Activated T-cell treated with anti-CD3 and anti-CD28 coated beads for 48 hours (primary cell): ENCODE results near the gene NUF2.
"Not testable (repeated sequence)": the region's sequence is repeated elsewhere in the genome, so short reads cannot be mapped to it uniquely, and the experiment has no call there.

Source experiments
- DNase-seq: peaks from one replicate; pipeline ENCODE4 v3.0.0-alpha.2; 2020; ENCODE audit warnings: low read depth

NUF2 gene

DNA sequence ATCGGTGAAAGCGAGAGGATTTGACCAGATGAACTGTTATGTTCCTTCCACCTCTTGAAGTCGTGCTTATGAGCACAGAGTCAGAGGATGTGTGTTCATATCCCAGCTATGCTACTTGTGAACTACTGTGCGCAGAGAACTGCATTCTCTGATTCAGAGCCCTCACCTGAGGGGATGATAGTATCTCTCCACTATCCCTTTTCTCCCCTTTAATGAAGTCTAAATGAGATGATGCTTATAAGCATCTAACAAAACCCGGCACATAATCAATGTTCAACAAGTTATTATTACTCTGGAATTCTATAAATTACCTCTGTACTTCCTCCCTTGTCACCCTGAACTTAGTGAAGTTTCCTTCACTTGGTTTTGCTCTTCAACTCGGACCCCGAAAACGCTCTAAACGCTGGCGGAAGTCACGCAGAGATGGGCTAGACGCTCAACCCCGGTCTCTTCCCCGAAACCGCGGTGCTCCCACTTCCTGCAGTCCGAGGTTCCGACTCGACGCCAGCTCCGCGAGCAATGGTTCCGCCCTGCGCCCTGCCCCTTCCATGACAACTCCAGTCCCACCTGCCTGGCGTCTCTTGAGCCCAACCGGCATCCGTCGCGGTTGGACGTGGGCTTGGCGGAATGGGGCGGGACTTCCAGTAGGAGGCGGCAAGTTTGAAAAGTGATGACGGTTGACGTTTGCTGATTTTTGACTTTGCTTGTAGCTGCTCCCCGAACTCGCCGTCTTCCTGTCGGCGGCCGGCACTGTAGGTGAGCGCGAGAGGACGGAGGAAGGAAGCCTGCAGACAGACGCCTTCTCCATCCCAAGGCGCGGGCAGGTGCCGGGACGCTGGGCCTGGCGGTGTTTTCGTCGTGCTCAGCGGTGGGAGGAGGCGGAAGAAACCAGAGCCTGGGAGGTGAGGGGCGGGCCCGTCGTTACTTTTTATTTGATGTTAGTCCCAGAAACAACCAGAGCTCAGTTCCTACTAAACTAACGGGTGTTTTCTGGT is at the start of gene NUF2:
TSS of gene NUF2 (plus strand) at position 644 of the 995 bp plus-strand sequence. CDS start 4,098 bp downstream, outside the sequence.
- DNase-seq = peak; percentile 95

DNA sequence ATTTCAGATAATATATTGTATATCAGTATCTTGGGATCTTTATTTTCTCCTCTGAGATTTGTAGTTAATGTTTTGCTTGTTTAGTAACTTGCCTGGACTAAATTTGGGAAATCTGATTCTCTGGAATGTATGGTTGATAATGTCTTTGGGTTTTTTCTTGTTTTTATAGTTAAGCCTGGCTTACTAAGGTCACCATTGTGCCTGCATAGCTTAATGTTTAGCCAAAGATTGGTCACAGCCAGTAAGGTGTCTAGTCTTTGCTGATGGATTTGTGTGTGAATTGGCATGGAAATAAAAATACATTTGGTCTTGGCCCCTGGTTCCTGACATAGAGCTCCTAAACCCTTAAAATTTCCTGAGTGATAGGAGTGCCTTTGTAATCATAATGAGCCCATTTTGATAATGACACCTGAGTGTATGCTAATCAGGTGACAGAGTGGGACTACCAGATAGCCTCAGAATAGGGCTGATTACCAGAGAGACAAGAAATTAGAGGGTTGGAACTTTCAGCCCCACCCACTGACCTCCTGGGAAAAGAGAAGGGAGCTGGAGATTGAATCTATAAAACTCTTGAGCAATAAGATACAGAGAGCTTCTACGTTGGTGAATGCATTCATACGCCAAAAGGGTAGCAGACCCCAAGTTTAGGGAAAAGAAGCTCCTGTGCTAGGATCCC is 47.9 kb upstream of the NUF2 start:
- DNase-seq = no peak

DNA sequence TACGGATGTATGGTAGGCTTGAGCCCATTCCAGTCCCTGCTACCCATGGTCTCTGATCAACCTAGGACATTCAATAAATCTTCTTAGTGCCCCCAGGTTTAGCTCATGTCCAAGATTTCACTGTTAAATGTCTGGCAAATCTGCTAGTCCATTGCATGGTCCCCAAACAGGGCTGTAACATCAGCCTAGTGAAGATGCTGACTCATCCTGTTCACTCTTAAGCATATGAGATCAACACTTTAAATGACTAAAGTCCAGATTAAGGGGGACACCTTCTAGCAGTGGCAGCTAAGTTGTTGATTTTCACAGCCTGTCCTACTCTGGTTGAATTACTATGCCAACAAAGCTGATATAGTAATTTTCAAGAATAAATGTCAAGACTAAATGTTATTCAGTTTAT is 46.5 kb upstream of the NUF2 start:
- no peak for DNase-seq

DNA sequence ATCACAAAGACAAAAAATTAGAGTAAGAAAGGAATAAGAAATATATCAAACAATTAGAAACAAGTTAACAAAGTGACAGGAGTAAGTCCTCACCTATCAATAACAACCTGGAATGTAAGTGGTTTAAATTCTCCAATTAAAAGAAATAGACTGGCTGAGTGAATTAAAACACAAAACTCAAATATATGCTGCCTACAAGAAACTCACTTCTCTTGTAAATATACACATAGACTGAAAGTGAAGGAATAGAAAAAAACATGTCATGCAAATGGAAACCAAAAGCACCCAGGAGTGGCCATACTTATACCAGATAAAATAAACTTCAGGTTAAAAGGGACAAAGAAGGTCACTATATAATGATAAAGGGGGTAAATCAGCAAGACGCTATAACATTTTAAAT is 43.2 kb upstream of the NUF2 start:
- DNase-seq = no peak

DNA sequence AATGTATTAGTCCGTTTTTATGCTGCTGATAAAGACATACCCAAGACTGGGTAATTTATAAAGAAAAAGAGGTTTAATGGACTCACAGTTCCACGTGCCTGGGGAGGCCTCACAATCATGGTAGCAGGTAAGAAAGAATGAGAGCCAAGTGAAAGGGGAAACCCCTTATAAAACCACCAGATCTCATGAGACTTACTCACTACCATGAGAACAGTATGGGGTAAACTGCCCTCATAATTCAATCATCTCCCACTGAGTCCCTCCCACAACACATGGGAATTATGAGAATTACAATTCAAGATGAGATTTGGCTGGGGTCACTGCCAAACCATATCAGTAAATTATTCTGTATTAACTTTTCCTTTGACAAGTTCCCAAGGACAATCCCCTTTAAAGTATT is 36.9 kb upstream of the NUF2 start:
- not testable (repeated sequence) for DNase-seq

DNA sequence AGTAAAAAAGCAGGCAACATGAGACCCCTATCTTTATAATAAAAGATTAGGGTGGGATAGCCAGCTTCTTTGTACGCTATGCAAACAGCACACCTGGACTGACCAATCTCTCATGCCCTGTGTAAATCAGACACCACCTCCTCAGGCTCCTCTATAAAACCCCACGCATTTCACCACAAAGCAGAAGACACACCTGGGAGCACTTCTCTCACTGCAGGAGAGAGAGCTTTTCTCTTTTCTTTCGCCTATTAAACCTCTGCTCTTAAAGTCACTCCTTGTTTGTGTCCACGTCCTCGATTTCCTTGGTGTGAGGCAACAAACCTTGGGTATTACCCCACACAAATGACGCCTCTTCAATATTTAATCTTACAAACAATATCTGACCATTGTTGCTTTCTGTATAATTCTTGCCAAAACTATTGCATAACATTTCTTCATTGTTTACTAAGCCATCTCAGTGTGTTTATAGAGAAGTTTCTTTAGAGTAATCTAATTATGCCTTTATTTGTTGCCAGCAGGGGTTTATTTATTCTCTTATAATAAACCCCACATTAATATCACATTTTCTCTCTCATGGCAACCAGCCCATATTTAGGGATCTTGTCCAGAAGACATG is 31.6 kb upstream of the NUF2 start:
- DNase-seq = no peak

DNA sequence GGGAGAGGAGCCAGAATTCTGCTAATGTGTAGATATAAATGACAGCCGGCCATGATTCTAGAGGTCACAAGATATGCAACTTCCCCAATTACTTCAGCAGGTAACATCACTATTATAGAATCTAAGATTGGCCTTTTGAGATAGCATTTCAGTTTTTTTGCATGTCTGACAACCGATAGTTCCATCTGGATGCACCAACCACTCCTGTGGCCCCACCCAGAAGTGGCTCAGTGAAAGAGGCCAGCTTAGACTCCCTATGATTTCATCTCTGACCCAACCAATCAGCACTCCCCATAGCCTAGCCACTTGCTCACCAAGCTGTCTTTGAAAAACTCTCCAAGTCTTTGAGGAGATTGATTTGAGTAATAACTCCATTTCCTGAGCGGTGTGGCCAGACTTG is 30.3 kb upstream of the NUF2 start:
- no peak for DNase-seq

DNA sequence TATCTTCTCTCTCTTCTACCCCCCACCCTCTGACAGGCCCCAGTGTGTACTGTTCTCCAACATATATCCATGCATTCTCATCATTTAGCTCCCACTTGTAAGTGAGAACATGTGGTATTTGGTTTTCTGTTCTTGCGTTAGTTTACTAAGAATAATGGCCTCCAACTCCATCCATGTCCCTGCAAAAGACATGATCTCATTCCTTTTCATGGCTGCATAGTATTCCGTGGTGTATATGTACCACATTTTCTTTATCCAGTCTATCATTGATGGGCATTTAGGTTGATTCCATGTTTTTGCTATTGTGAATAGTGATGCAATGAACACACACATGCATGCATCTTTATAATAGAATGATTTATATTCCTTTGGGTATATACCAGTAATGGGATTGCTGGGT is 29.6 kb upstream of the NUF2 start:
- not testable (repeated sequence) for DNase-seq

DNA sequence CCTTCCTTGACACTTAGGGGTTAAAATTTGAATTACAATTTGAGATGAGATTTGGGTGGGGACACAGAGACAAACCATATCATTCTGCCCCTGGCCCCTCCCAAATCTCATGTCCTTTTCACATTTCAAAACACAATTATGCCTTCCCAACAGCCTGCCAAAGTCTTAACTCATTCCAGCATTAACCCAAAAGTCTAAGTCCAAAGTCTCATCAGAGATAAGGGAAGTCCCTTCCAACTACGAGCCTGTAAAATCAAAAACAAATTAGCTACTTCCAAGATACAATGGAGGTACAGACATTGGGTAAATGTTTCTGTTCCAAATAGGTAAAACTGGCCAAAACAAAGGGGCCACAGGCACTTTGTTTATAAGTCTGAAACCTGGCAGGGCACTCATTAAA is 28.3 kb upstream of the NUF2 start:
- DNase-seq = not testable (repeated sequence)

DNA sequence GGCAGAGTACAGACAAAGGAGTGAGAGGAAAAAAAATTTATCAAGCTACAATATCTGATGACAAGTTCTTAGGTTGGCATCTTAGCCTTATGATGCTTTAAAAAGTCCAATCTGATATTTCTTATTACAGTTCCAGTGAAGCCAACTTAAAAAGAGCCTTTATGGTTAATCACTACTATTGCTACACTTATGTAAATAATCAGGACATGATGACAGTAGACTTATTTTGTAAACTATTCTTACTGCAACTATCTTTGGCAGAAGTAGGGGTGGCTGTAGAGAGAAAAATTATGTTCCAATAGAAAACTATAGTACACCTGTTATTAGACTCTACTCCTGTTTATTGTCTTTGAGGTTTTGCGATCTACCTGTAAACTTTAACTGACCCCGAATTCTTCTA is 25.8 kb upstream of the NUF2 start:
- DNase-seq = no peak

DNA sequence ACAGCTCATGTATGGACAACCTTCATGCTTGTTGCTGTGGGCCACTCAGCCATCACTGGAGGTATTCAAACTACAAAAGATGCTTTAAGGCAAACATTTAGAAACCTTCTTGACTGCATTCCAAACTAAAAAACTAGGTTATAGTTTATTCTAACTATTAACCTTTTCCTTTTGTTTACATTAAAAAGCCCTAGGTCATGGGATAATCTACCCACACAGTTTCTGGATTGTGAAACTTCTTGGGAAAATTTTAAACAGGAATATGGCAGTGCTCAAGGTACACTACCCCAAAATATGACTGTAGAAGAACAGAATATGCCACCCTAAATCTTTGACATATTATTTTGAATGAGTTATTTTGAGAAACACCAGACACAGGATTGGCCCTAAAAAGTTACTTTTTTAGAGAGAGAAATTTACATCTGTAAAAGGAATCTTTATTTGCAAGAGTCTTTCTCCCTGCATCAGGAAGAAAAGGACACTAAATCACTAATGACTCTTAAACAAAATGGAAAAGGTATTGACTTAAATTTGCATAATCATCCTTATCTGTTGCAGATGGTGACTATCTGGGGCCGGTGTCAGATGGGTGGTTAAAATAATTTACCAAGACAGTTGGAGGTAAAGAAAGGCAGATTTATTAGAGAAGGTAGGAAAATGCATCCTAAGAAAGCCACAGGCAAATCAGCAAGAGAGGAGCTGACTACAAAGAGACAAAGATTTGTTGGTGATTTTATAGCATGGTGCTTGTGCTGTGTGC is 25.1 kb upstream of the NUF2 start:
- no peak for DNase-seq

DNA sequence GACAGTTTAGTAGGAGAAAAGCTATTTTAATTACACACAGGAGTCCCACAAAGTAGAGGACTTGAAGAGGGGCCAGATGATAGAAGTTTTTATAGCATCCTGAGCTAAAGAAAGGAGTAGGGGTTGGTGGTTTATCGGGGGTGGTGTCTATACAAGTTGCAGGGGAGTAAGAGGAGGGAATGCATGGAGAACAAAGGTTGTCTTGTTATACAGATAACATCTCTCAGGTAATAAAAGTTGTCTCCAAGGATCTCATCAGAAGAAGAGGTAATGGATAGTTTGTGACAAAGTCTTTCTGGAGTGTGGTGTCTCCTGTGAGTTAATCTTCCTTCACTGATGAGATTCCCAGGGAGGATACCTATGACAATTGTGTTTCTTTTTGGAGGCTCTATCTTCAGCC is 23.4 kb upstream of the NUF2 start:
- DNase-seq = no peak

DNA sequence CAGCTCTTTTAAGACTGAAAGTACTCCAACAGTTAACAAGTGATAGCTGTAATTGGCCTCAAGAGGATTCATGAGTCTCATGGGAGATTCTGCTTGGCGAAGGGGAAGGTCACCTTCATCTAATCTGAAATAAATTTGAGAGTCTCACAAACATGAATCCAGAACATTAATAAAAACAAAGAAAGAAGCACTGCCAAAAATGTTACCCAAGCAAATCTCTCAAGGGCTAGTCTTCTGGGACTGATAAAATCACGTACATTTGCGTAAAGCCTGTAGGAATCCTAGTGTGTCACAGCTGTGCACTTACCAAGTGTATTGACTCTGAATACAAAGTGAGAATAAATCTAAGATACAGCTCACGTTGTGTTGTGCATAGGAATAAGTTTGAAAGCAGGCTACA is 21.2 kb upstream of the NUF2 start:
- DNase-seq = no peak

DNA sequence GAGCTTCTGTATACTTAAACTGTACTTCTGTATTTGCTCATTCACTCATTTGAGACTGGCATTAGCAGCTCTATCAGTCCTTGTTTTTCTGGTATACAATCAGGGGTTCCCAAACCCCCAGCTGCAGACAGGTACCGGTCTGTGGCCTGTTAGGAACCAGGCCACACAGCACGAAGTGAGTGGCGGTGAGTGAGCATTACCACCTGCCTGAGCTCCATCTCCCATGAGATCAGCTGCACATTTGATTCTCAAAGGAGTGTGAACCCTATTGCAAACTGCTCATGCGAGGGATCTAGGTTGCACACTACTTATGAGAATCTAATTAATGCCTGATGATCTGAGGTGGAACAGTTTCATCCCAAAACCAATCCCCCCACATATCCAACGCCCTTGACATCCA is 18.2 kb upstream of the NUF2 start:
- no peak for DNase-seq

DNA sequence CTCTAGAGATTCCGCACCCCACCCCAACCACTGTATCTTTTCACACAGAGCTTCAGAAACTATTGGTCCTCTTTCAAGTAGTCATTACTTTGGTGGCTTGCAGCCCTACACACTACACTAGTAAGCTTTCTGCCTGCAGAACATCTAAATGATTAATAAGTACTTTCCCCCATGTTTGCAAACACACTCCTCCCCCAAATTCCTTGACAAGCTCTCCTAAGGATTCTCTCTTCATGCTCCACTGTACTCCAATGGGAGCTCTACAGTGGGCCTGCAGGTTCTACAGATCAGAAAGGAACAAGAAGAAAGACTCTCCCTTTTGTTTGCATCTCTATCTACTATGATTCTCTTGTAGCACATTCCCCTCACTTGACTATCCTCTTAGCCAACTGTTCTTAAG is 16.3 kb upstream of the NUF2 start:
- no peak for DNase-seq

DNA sequence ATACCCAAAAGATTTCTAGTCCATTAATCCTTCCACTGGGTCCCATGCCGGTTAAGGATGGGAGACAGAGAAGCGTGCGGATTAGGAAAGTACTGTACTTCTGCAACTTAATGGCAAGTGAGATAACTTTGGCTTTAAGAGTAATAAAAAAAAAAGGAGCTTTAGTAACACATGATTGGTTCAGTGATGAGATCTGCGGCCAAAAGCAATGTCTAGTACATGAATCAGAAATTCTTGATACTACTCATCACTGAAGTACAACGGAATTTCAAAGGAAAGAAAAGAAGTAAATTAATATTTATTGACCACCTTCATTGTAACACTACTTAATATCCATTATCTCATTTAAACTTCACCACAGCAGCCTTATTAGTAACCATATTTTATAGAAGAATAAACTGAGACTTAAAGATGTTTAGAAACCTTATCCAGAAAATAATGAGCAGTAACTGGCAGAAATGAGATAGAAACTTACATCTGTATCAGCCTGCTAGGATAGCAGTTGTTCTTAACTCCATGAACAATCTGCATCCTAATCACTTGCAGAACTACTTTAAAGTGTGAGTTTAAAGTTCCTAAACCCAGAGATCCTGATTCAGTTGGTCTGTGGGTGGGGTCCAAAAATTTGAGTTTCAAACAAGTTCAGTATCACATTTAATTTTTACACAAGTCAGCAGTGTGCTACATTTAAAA is 14.1 kb upstream of the NUF2 start:
- DNase-seq = no peak

DNA sequence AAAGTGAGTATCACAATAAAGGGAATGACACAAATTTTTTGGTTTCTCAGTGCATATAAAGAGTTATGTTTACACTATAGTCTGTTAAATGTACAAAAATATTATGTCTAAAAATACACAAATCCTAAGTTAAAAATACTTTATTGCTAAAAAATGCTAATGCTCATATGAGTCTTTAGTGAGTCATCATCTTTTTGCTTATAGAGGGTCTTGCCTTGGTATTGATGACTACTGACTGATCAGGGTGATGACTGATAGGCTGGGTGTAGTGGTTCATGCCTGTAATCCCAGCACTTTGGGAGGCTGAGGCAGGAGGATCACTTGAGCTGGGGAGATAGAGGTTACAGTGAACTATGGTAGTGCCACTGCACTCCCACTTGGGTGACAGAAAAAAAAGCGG is 12.9 kb upstream of the NUF2 start:
- DNase-seq = no peak

DNA sequence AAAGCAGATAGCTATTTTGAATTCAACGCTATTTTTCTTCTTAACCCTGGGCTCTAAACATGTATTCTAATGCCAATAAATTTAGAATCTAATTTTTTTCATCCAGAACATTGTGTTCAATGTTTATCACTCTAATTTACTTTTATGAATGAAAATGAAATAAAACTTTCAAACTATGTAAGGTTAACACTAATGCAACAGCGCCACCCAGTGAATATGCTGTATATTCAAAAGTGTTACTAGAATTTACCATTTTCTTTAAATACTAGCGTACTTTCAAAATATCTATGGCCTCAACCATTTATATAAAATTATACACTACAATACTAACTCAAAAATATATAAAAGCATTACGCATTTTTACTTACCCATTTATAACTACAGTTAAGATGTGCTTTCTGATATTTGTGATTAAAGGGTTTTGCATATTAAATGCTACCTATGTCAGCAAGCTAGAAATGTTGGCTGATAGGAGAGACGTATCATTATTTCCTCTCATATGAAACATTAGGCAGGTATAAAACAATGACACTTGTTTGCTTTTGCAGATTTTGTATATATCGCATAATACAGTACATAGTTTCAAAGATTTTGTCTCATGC is 5.9 kb upstream of the NUF2 start:
- no peak for DNase-seq

DNA sequence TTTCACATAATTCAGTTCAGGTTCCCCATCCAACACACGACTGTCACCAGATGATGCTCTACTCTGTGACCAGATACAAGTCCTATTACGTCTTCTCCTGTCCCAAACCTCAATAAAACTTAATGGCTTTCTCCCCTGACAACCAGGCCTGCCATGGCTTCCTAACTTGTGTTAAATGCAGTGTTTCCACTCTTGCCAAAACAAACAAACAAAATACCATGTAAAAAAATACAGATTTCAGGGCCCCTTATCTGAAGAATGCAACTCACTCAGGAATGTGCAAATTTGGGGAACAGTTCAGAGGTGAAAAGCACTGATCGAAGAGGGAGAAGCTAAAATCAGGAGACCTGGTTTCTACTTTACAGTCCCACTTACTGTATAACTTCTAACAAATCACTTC is 863 bp upstream of the NUF2 start:
- no peak for DNase-seq

DNA sequence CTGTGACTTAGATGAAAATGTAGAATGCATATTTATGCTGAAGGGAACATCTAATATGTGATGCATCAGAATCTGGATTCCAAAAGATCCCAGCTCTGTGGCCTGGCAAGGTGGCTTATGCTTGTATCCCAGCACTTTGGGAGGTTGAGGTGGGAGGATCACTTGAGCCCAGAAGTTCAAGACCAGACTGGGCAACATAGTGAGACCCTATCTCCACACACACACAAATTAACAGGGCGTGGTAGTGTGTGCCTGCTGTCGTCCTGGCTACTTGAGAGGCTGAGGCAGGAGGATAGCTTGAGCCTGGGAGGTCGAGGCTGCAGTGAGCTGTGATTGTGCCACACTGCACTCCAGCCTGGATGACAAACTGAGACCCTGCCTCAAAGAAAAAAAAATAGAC is 1.6 kb downstream of the NUF2 start:
- not testable (repeated sequence) for DNase-seq

DNA sequence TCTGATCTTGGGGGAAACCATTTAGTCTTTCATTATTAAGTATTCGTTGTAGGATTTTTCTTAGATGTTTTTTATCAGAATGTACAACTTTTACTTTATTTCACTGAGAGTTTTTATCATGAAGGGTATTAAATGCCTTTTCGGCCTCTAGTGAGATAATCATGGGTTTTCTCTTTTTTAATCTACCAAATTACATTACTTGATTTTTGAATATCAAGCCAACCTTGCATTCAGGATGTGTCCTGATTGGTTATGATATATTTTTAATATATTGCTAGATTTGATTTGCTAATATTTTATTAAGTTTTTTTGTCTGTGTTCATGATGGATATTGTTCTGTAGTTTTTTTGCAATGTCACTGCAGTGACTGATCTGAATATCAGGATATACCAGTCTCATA is 9.4 kb downstream of the NUF2 start:
- no peak for DNase-seq
